ENCODE data around the gene KLF9.
A peak's percentile ranks its signal among the peaks of the same experiment; 100 is the strongest.

KLF9 gene

DNA sequence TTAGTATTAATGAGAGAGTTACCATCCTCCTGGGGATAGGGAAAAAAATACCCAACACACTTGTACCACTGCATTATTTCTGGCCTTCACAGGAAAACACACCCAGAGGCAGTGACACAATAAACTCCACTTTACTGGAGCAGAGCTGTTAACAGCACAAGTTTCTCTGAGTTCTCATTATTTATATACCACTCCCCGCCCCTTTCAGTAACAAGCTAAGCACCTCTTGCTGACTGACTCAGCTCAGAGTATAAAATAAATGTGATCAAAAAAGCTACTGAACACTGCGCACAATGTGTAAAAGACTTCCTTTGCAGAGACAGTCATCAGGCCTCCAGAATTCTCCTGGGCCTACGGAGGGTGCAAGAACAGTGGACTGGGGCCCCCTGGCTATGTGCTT is 21.6 kb downstream of the KLF9 start:
- POLR2A ChIA-PET, result no interaction called here
- Histone ChIP-seq H3K4me3 (ENCODE audit: low read depth, low read length) (no peak overlapping the region), H3K36me3 (ENCODE audit: control insufficient read depth in 2 of 2, insufficient read depth in 1 of 2, low read length in 2 of 2) (peaks cover 0 to 4% of the 10 kb centered on the region in 2 experiments; a peak in 1 of 3 replicates), H3K9me3 (ENCODE audit: control insufficient read depth, insufficient read depth, low read depth, low read length) (no peaks in the 10 kb centered on the region), H3K4me1 (ENCODE audit: control insufficient read depth, insufficient read depth, low read length) (peaks cover 5% of the 10 kb centered on the region; the same call in 1 of the 2 replicates), H3K27ac (ENCODE audit: extremely low read depth, low read depth, low read length) (no peak overlapping the region)
- CTCF ChIA-PET, result interaction anchor here (0.6 to 1.5 kb wide), 5 partner anchors 11 to 1341 kb away, joined by 3 to 8 read pairs (median 3); partner anchors contain the start of gene KLF9
- TF ChIP-seq, protein P1, sequence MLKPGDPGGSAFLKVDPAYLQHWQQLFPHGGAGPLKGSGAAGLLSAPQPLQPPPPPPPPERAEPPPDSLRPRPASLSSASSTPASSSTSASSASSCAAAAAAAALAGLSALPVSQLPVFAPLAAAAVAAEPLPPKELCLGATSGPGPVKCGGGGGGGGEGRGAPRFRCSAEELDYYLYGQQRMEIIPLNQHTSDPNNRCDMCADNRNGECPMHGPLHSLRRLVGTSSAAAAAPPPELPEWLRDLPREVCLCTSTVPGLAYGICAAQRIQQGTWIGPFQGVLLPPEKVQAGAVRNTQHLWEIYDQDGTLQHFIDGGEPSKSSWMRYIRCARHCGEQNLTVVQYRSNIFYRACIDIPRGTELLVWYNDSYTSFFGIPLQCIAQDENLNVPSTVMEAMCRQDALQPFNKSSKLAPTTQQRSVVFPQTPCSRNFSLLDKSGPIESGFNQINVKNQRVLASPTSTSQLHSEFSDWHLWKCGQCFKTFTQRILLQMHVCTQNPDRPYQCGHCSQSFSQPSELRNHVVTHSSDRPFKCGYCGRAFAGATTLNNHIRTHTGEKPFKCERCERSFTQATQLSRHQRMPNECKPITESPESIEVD (tag by site-specific recombination; IDR thresholded peaks at IDR 0.05), result peak; percentile 88
- no peak for TF ChIP-seq SP2 (tag by site-specific recombination; IDR thresholded peaks at IDR 0.05)

DNA sequence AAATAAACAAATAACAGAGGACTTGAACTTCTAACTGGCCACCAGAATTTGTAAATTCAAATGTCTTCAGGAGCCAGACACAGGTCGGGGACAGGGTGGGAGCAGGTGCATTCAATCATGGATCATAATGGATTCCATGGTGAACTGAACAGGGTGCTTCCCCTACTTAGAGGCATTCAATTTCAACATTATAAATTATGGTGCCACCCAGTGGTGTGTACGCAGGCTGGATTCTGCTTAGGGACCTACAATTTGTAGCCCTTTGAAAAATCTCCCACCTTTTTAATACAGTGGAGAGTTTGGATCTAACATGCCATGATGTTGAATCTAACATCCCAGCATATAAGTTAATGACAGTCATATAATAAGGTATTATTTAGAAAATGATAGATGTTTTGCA is 22.3 kb downstream of the KLF9 start:
- peaks cover 5% of the 10 kb centered on the region; the same call in 1 of the 2 replicates for H3K4me1 ChIP-seq (ENCODE audit: control insufficient read depth, insufficient read depth, low read length)
- ChIA-PET CTCF (interaction anchor here (0.6 to 1.7 kb wide), 4 partner anchors 13 to 131 kb away, joined by 3 to 11 read pairs (median 4); no protein-coding TSS in a partner anchor), POLR2A (no interaction called here)
- no peak overlapping the region for H3K4me3 ChIP-seq (ENCODE audit: low read depth, low read length)
- no peak overlapping the region for H3K27ac ChIP-seq (ENCODE audit: extremely low read depth, low read depth, low read length)
- H3K36me3 ChIP-seq (ENCODE audit: control insufficient read depth in 2 of 2, insufficient read depth in 1 of 2, low read length in 2 of 2), result peaks cover 0 to 8% of the 10 kb centered on the region in 2 experiments; a peak in 1 of 3 replicates
- TF ChIP-seq ZNF274 (IDR thresholded peaks at IDR 0.05; ENCODE audit: low read length), result no peak
- no peak for TF ChIP-seq ZNF274 (tag by site-specific recombination; IDR thresholded peaks at IDR 0.05; ENCODE audit: borderline replicate concordance)
- no peak for TF ChIP-seq EGR2 (tag by site-specific recombination; IDR thresholded peaks at IDR 0.05; ENCODE audit: low read depth)
- TF ChIP-seq ZNF561 (tag by site-specific recombination; IDR thresholded peaks at IDR 0.05; ENCODE audit: borderline replicate concordance), result peak; percentile 99
- no peak for TF ChIP-seq SALL2 (tag by site-specific recombination; IDR thresholded peaks at IDR 0.05; ENCODE audit: borderline replicate concordance)
- TF ChIP-seq, protein P2, sequence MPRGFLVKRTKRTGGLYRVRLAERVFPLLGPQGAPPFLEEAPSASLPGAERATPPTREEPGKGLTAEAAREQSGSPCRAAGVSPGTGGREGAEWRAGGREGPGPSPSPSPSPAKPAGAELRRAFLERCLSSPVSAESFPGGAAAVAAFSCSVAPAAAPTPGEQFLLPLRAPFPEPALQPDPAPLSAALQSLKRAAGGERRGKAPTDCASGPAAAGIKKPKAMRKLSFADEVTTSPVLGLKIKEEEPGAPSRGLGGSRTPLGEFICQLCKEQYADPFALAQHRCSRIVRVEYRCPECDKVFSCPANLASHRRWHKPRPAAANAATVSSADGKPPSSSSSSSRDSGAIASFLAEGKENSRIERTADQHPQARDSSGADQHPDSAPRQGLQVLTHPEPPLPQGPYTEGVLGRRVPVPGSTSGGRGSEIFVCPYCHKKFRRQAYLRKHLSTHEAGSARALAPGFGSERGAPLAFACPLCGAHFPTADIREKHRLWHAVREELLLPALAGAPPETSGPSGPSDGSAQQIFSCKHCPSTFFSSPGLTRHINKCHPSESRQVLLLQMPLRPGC (tag by site-specific recombination; IDR thresholded peaks at IDR 0.05), result no peak
- no peaks in the 10 kb centered on the region for H3K9me3 ChIP-seq (ENCODE audit: control insufficient read depth, insufficient read depth, low read depth, low read length)

DNA sequence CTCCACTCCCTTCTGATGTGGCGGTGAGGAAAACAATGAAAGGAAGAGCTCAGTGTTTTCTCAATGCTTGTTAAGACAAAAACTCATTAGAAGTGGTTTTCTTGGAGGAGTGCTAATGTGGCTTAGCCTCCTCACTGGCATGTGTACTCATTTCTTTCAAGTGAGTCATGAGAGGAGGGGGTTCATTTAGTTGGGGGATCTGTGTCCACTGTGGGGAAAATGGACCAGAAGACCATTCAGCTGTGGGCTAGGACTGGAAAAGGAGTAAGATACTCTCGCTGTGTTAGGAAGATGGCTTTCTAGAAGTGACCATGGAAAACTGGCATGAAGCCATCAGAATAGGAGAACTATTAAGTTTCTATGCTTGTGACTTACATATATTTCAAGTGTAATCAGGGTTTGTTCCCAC is 23.5 kb downstream of the KLF9 start:
- H3K36me3 ChIP-seq (ENCODE audit: control insufficient read depth in 2 of 2, insufficient read depth in 1 of 2, low read length in 2 of 2), result peaks cover 0 to 20% of the 10 kb centered on the region in 2 experiments; a peak in 1 of 3 replicates
- CTCF ChIA-PET, result interaction anchor here (0.6 to 1.8 kb wide), 9 partner anchors 14 to 211 kb away, joined by 3 to 11 read pairs (median 4); partner anchors contain the start of gene KLF9
- H3K4me1 ChIP-seq (ENCODE audit: control insufficient read depth, insufficient read depth, low read length), result peaks cover 5% of the 10 kb centered on the region; the same call in 1 of the 2 replicates
- TF ChIP-seq, protein P3, sequence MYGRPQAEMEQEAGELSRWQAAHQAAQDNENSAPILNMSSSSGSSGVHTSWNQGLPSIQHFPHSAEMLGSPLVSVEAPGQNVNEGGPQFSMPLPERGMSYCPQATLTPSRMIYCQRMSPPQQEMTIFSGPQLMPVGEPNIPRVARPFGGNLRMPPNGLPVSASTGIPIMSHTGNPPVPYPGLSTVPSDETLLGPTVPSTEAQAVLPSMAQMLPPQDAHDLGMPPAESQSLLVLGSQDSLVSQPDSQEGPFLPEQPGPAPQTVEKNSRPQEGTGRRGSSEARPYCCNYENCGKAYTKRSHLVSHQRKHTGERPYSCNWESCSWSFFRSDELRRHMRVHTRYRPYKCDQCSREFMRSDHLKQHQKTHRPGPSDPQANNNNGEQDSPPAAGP (tag by site-specific recombination; IDR thresholded peaks at IDR 0.05), result 0 out of 2 replicates have a peak, but pooled peaks have one; percentile 40
- no peak for TF ChIP-seq RBAK (tag by site-specific recombination; IDR thresholded peaks at IDR 0.05)
- TF ChIP-seq ZNF707 (tag by site-specific recombination; IDR thresholded peaks at IDR 0.05), result no peak
- TF ChIP-seq, protein P1 (tag by site-specific recombination; IDR thresholded peaks at IDR 0.05), result peak; percentile 28; the same call in 1 of the 2 replicates
- TF ChIP-seq MYNN (tag by site-specific recombination; IDR thresholded peaks at IDR 0.05; ENCODE audit: borderline replicate concordance), result no peak
- H3K27ac ChIP-seq (ENCODE audit: extremely low read depth, low read depth, low read length), result no peak overlapping the region
- no peaks in the 10 kb centered on the region for H3K9me3 ChIP-seq (ENCODE audit: control insufficient read depth, insufficient read depth, low read depth, low read length)
- POLR2A ChIA-PET, result interaction anchor here (1.3 to 2.0 kb wide), 3 partner anchors 10 to 29 kb away, joined by 4 to 8 read pairs (median 6); partner anchors contain the start of gene KLF9
- H3K4me3 ChIP-seq (ENCODE audit: low read depth, low read length), result no peak overlapping the region

All from HEK293 (cell line).